Gastrocnemius medialis (tissue), 4 donors: ENCODE data around the gene PRSS38. TPM values are rescaled to one million over a fixed set of nuclear protein-coding genes. Genes with fewer than 3 reads are reported as not detected.
A peak's percentile ranks its signal among the peaks of the same experiment; 100 is the strongest.

Experiments
- ATAC-seq, 2 donors: fragments of 150-250 bp; one replicate each; pipeline ENCODE4 v1.9.1; 2016
- DNase-seq, 2 donors: peaks; one replicate each; pipeline ENCODE4 v3.0.0-alpha.2; 2019
- H3K27ac ChIP-seq, 4 donors: fragments of 200-600 bp; sonication (generic); 1 replicate in 1 of 4; 2 replicates in 3 of 4; pipeline ENCODE4 v1.5.1; 2016 to 2018; ENCODE audit warnings: mild to moderate bottlenecking in 2 of 4, moderate library complexity in 1 of 4
- H3K27me3 ChIP-seq, 3 donors: fragments of 200-600 bp; sonication (generic) in 2 of 3; 1 replicate in 1 of 3; 2 replicates in 2 of 3; pipeline versions ENCODE4 v1.5.1 to v1.6.0; 2016 to 2019; ENCODE audit warnings: mild to moderate bottlenecking in 1 of 3, moderate library complexity in 1 of 3
- H3K36me3 ChIP-seq, 2 donors: fragments of 200-600 bp; sonication (generic) in 1 of 2; one replicate each; pipeline ENCODE4 v1.5.1; 2017 to 2018
- H3K4me1 ChIP-seq, 2 donors: fragments of 200-600 bp; sonication (generic) in 1 of 2; one replicate each; pipeline ENCODE4 v1.5.1; 2016 to 2017; ENCODE audit warnings: mild to moderate bottlenecking in 2 of 2
- H3K4me3 ChIP-seq, 4 donors: fragments of 200-600 bp; sonication (generic) in 3 of 4; 1 replicate in 1 of 4; 2 replicates in 3 of 4; pipeline ENCODE4 v1.5.1; 2016 to 2019; ENCODE audit warnings: mild to moderate bottlenecking in 2 of 4
- H3K9me3 ChIP-seq, 3 donors: fragments of 200-600 bp; sonication (generic) in 2 of 3; 1 replicate in 1 of 3; 2 replicates in 2 of 3; pipeline ENCODE4 v1.5.1; 2016 to 2019
- CTCF ChIP-seq, 5 experiments: fragments of 450-650 bp in 3 of 5; fragments of 200-600 bp in 2 of 5; sonication (generic) in 2 of 5; IDR thresholded peaks in 4 of 5; conservative IDR thresholded peaks in 1 of 5; 1 replicate in 4 of 5; 2 replicates in 1 of 5; pipeline ENCODE4 v1.5.1; 2016 to 2019; ENCODE audit warnings: antibody characterized with exemption in 5 of 5, mild to moderate bottlenecking in 3 of 5, moderate library complexity in 3 of 5
- POLR2A ChIP-seq, 2 donors: fragments of 450-650 bp; IDR thresholded peaks; one replicate each; pipeline ENCODE4 v1.6.1; 2017; ENCODE audit warnings: antibody characterized with exemption in 2 of 2, mild to moderate bottlenecking in 2 of 2, moderate library complexity in 2 of 2
- in situ Hi-C, 4 donors: fragments of 200-750 bp; cut with MboI; loops; one replicate each; pipeline versions ENCODE4 v1.15.0 to v1.8.0; 2017; ENCODE audit warnings: low sequenced_read_pairs in 4 of 4
- intact Hi-C: fragments of 100-400 bp; cut with DNase I; formaldehyde crosslinking; loops from one replicate; pipeline ENCODE4 v1.15.1; 2023; ENCODE audit warnings: low total_unique reads
- total RNA-seq, 4 donors: library from RNA; depleted of rRNA; stranded (reverse); fragments of >200 nt; gene quantifications; one replicate each; pipeline versions ENCODE4 v1.1.0 to v1.2.3, GENCODE V29; 2016

The PRSS38 gene
- not detected for total RNA-seq

- DNase-seq (no peak), ATAC-seq (no peak)
- no peaks in the 10 kb centered on the region for H3K27me3 ChIP-seq
- intact Hi-C loops (no loop called here), in situ Hi-C loops (no loop called here)
- H3K4me1 ChIP-seq = no peaks in the 10 kb centered on the region
- H3K9me3 ChIP-seq = peaks cover 0 to 6% (median 0%) of the 10 kb centered on the region in 3 donors
- no peak within 1 kb of the TSS for H3K4me3 ChIP-seq
- no peaks in the 10 kb centered on the region for H3K36me3 ChIP-seq
- H3K27ac ChIP-seq = no peak within 1 kb of the TSS
- TF ChIP-seq CTCF (IDR thresholded peaks at IDR 0.05 in 4 of 5, conservative IDR thresholded peaks at IDR 0.05 in 1 of 5) = no peak
- TF ChIP-seq POLR2A (IDR thresholded peaks at IDR 0.05) = no peak
Measured at GRCh38 chr1:227815468-227816409, at the start of gene PRSS38. Gene PRSS38, plus strand, starts transcription at chr1:227815675. Its CDS starts 42 bp downstream, at chr1:227815717.

GRCh38 chr1:227766015-227766634 lies 49.4 kb upstream of the PRSS38 start:
- TF ChIP-seq POLR2A (IDR thresholded peaks at IDR 0.05) = no peak
- TF ChIP-seq CTCF (IDR thresholded peaks at IDR 0.05 in 4 of 5, conservative IDR thresholded peaks at IDR 0.05 in 1 of 5) = no peak
- in situ Hi-C loops (loop anchor here in 3 of 4 donors (10.0 to 25.0 kb wide), 4 partner anchors 169 to 321 kb away; partner anchors contain the start of gene ARF1 (in 1 of the 3)), intact Hi-C loops (no loop called here)
- Histone ChIP-seq H3K4me1 (peaks cover 11 to 19% of the 10 kb centered on the region in 2 donors), H3K27me3 (no peaks in the 10 kb centered on the region), H3K9me3 (no peaks in the 10 kb centered on the region), H3K27ac (no peak overlapping the region), H3K36me3 (peaks cover 0 to 21% of the 10 kb centered on the region in 2 donors), H3K4me3 (no peak overlapping the region)
- DNase-seq = peak in 1 of 2 donors; percentile 27
- no peak for ATAC-seq

GRCh38 chr1:227766653-227767277 lies 48.7 kb upstream of the PRSS38 start:
- no peak overlapping the region for H3K4me3 ChIP-seq

More at GRCh38 chr1:227766653-227767277, 48.7 kb upstream of the PRSS38 start:
- peaks cover 11 to 16% of the 10 kb centered on the region in 2 donors for H3K4me1 ChIP-seq
- DNase-seq (no peak), ATAC-seq (no peak)
- H3K9me3 ChIP-seq = no peaks in the 10 kb centered on the region
- intact Hi-C loops (no loop called here), in situ Hi-C loops (loop anchor here in 3 of 4 donors (10.0 to 25.0 kb wide), 4 partner anchors 168 to 321 kb away; partner anchors contain the start of gene ARF1 (in 1 of the 3))
- peaks cover 0 to 21% of the 10 kb centered on the region in 2 donors for H3K36me3 ChIP-seq
- no peaks in the 10 kb centered on the region for H3K27me3 ChIP-seq
- TF ChIP-seq POLR2A (IDR thresholded peaks at IDR 0.05) (no peak), CTCF (IDR thresholded peaks at IDR 0.05 in 4 of 5, conservative IDR thresholded peaks at IDR 0.05 in 1 of 5) (no peak)
- H3K27ac ChIP-seq = no peak overlapping the region
